Measurements from ENCODE around the gene WNK1. TPM values are rescaled to one million over a fixed set of nuclear protein-coding genes. Genes with fewer than 3 reads are reported as not detected.
"Not testable (repeated sequence)": the region's sequence is repeated elsewhere in the genome, so short reads cannot be mapped to it uniquely, and the experiment has no call there.

WNK1 gene
- total RNA-seq, 2 donors from 2014 or later: 215 to 220 TPM

GRCh38 chr12:848882-849527 lies 96.6 kb downstream of the WNK1 start:
- no peaks in the 10 kb centered on the region for H3K9me3 ChIP-seq (ENCODE audit: control insufficient read depth, low read length, poor library complexity, severe bottlenecking)
- H3K27me3 Mint-ChIP-seq: no peaks in the 10 kb centered on the region
- no peaks in the 10 kb centered on the region for H3K36me3 Mint-ChIP-seq (ENCODE audit: low read depth)
- H3K4me1 Mint-ChIP-seq: peaks cover 35% of the 10 kb centered on the region
- ATAC-seq: no peak
- H3K27ac Mint-ChIP-seq: peak overlapping the region; percentile 65
- no peak overlapping the region for H3K4me3 Mint-ChIP-seq
- DNase-seq: no peak

- H3K4me3 Mint-ChIP-seq; ATAC-seq; DNase-seq; H3K27me3 Mint-ChIP-seq; H3K36me3 Mint-ChIP-seq (ENCODE audit: low read depth); H3K9me3 ChIP-seq (ENCODE audit: control insufficient read depth, low read length, poor library complexity, severe bottlenecking): not testable (repeated sequence)
- Mint-ChIP-seq H3K27ac (peak overlapping the region; percentile 54), H3K4me1 (peaks cover 35% of the 10 kb centered on the region)
Observed at GRCh38 chr12:849733-850437, 97.5 kb downstream of the WNK1 start.

- Mint-ChIP-seq H3K4me3 (no peak overlapping the region), H3K27ac (peak overlapping the region; percentile 54), H3K4me1 (peaks cover 29% of the 10 kb centered on the region), H3K36me3 (ENCODE audit: low read depth) (no peaks in the 10 kb centered on the region), H3K27me3 (no peaks in the 10 kb centered on the region)
- DNase-seq (no peak), ATAC-seq (no peak)
- no peaks in the 10 kb centered on the region for H3K9me3 ChIP-seq (ENCODE audit: control insufficient read depth, low read length, poor library complexity, severe bottlenecking)
Observed at GRCh38 chr12:851343-851742, 99.0 kb downstream of the WNK1 start.

- H3K4me3 Mint-ChIP-seq: no peak overlapping the region
- DNase-seq: no peak
- peaks cover 27% of the 10 kb centered on the region for H3K4me1 Mint-ChIP-seq
- no peaks in the 10 kb centered on the region for H3K27me3 Mint-ChIP-seq
- no peaks in the 10 kb centered on the region for H3K9me3 ChIP-seq (ENCODE audit: control insufficient read depth, low read length, poor library complexity, severe bottlenecking)
- H3K36me3 Mint-ChIP-seq (ENCODE audit: low read depth): no peaks in the 10 kb centered on the region
- ATAC-seq: no peak
- H3K27ac Mint-ChIP-seq: no peak overlapping the region
Observed at GRCh38 chr12:851913-852312, 99.5 kb downstream of the WNK1 start.

GRCh38 chr12:852864-853263 lies 100.5 kb downstream of the WNK1 start:
- ATAC-seq: no peak
- H3K4me3 Mint-ChIP-seq: no peak overlapping the region
- peak overlapping the region; percentile 59 for H3K27ac Mint-ChIP-seq
- H3K36me3 Mint-ChIP-seq (ENCODE audit: low read depth): no peaks in the 10 kb centered on the region
- no peaks in the 10 kb centered on the region for H3K27me3 Mint-ChIP-seq
- H3K4me1 Mint-ChIP-seq: peaks cover 23% of the 10 kb centered on the region
- no peaks in the 10 kb centered on the region for H3K9me3 ChIP-seq (ENCODE audit: control insufficient read depth, low read length, poor library complexity, severe bottlenecking)
- no peak for DNase-seq

- DNase-seq (no peak), ATAC-seq (no peak)
- H3K27me3 Mint-ChIP-seq: no peaks in the 10 kb centered on the region
- H3K9me3 ChIP-seq (ENCODE audit: control insufficient read depth, low read length, poor library complexity, severe bottlenecking): no peaks in the 10 kb centered on the region
- peak overlapping the region; percentile 27 for H3K27ac Mint-ChIP-seq
- peaks cover 7% of the 10 kb centered on the region for H3K36me3 Mint-ChIP-seq (ENCODE audit: low read depth)
- H3K4me1 Mint-ChIP-seq: peaks cover 5% of the 10 kb centered on the region
- H3K4me3 Mint-ChIP-seq: no peak overlapping the region
Observed at GRCh38 chr12:857611-858010, 105.2 kb downstream of the WNK1 start.

GRCh38 chr12:862303-862911 lies 110.0 kb downstream of the WNK1 start:
- peaks cover 9% of the 10 kb centered on the region for H3K4me1 Mint-ChIP-seq
- DNase-seq: no peak
- H3K4me3 Mint-ChIP-seq: no peak overlapping the region
- peaks cover 14% of the 10 kb centered on the region for H3K36me3 Mint-ChIP-seq (ENCODE audit: low read depth)
- peak overlapping the region; percentile 29 for H3K27ac Mint-ChIP-seq
- H3K27me3 Mint-ChIP-seq: no peaks in the 10 kb centered on the region
- no peak for ATAC-seq
- no peaks in the 10 kb centered on the region for H3K9me3 ChIP-seq (ENCODE audit: control insufficient read depth, low read length, poor library complexity, severe bottlenecking)

- ATAC-seq (no peak), DNase-seq (no peak)
- H3K9me3 ChIP-seq (ENCODE audit: control insufficient read depth, low read length, poor library complexity, severe bottlenecking): no peaks in the 10 kb centered on the region
- peaks cover 11% of the 10 kb centered on the region for H3K4me1 Mint-ChIP-seq
- no peak overlapping the region for H3K4me3 Mint-ChIP-seq
- H3K36me3 Mint-ChIP-seq (ENCODE audit: low read depth): peaks cover 18% of the 10 kb centered on the region
- no peaks in the 10 kb centered on the region for H3K27me3 Mint-ChIP-seq
- H3K27ac Mint-ChIP-seq: peak overlapping the region; percentile 29
Observed at GRCh38 chr12:863285-863684, 110.9 kb downstream of the WNK1 start.

- peak overlapping the region; percentile 51 for H3K27ac Mint-ChIP-seq
Observed at GRCh38 chr12:865614-866013, 113.2 kb downstream of the WNK1 start.

GRCh38 chr12:867905-868304 lies 115.5 kb downstream of the WNK1 start:
- Mint-ChIP-seq H3K27ac (no peak overlapping the region), H3K36me3 (ENCODE audit: low read depth) (peaks cover 11% of the 10 kb centered on the region)

More at GRCh38 chr12:865614-866013, 113.2 kb downstream of the WNK1 start:
- Mint-ChIP-seq H3K4me1 (peaks cover 15% of the 10 kb centered on the region), H3K27me3 (no peaks in the 10 kb centered on the region), H3K4me3 (no peak overlapping the region), H3K36me3 (ENCODE audit: low read depth) (peaks cover 18% of the 10 kb centered on the region)
- H3K9me3 ChIP-seq (ENCODE audit: control insufficient read depth, low read length, poor library complexity, severe bottlenecking): no peaks in the 10 kb centered on the region
- no peak for ATAC-seq
- DNase-seq: no peak

GRCh38 chr12:868722-869121 lies 116.3 kb downstream of the WNK1 start:
- DNase-seq (no peak), ATAC-seq (no peak)
- Mint-ChIP-seq H3K4me3 (no peak overlapping the region), H3K27ac (peak overlapping the region; percentile 14), H3K4me1 (peaks cover 13% of the 10 kb centered on the region), H3K36me3 (ENCODE audit: low read depth) (peaks cover 11% of the 10 kb centered on the region), H3K27me3 (no peaks in the 10 kb centered on the region)
- H3K9me3 ChIP-seq (ENCODE audit: control insufficient read depth, low read length, poor library complexity, severe bottlenecking): no peaks in the 10 kb centered on the region

More at GRCh38 chr12:867905-868304, 115.5 kb downstream of the WNK1 start:
- H3K4me1 Mint-ChIP-seq: peaks cover 13% of the 10 kb centered on the region
- DNase-seq (no peak), ATAC-seq (no peak)
- no peaks in the 10 kb centered on the region for H3K27me3 Mint-ChIP-seq
- no peaks in the 10 kb centered on the region for H3K9me3 ChIP-seq (ENCODE audit: control insufficient read depth, low read length, poor library complexity, severe bottlenecking)
- H3K4me3 Mint-ChIP-seq: no peak overlapping the region

- Mint-ChIP-seq H3K27ac (peak overlapping the region; percentile 66), H3K4me1 (peaks cover 13% of the 10 kb centered on the region), H3K4me3 (no peak overlapping the region), H3K27me3 (no peaks in the 10 kb centered on the region), H3K36me3 (ENCODE audit: low read depth) (peaks cover 5% of the 10 kb centered on the region)
- peak; percentile 79 for ATAC-seq
- DNase-seq: no peak
- H3K9me3 ChIP-seq (ENCODE audit: control insufficient read depth, low read length, poor library complexity, severe bottlenecking): no peaks in the 10 kb centered on the region
Observed at GRCh38 chr12:870378-870777, 118.0 kb downstream of the WNK1 start.

- H3K27me3 Mint-ChIP-seq: no peaks in the 10 kb centered on the region
- H3K4me1 Mint-ChIP-seq: peaks cover 13% of the 10 kb centered on the region
- H3K27ac Mint-ChIP-seq: no peak overlapping the region
- H3K4me3 Mint-ChIP-seq: no peak overlapping the region
- peaks cover 3% of the 10 kb centered on the region for H3K36me3 Mint-ChIP-seq (ENCODE audit: low read depth)
- ATAC-seq (no peak), DNase-seq (no peak)
- no peaks in the 10 kb centered on the region for H3K9me3 ChIP-seq (ENCODE audit: control insufficient read depth, low read length, poor library complexity, severe bottlenecking)
Observed at GRCh38 chr12:873954-874353, 121.6 kb downstream of the WNK1 start.
